GM12878 (cell line): Measurements from ENCODE around the gene MYO1C. TPM values are rescaled to one million over a fixed set of nuclear protein-coding genes. Genes with fewer than 3 reads are reported as not detected.

Experiments used
- ATAC-seq: fragments of 200-7000 bp; cut with Tn5 transposase; 3 replicates; pipeline ENCODE4 v1.9.1; 2020; ENCODE audit warnings: mild to moderate bottlenecking, moderate library complexity
- BruUV-seq: library from RNA; stranded (reverse); fragments of 400-500 nt; replicated peaks from 2 replicates; lab custom pipeline; 2021; lab: Mats Ljungman, UMichigan
- CTCF ChIA-PET: fragments of 300-600 bp; sonication (Branson Sonifier 250); formaldehyde crosslinking; extraction: SDS; loops from one replicate; lab custom pipeline; 2021; ENCODE audit warnings: inconsistent platforms; lab: Yijun Ruan, JAX
- POLR2A ChIA-PET: fragments of 350-600 bp; formaldehyde crosslinking; extraction: SDS; loops from one replicate; lab custom pipeline; 2021; ENCODE audit warnings: inconsistent platforms; lab: Charles Lee
- RAD21 ChIA-PET: fragments of 300-600 bp; sonication (Branson Sonifier 250); formaldehyde crosslinking; loops from one replicate; lab custom pipeline; 2023; ENCODE audit warnings: antibody characterized with exemption; ENCODE audit not compliant: unreplicated experiment; lab: Charles Lee
- SMC1A ChIA-PET: fragments of 300-600 bp; sonication (Branson Sonifier 250); formaldehyde crosslinking; loops from one replicate; lab custom pipeline; 2023; ENCODE audit not compliant: unreplicated experiment, uncharacterized antibody; lab: Charles Lee
- DNase-seq: peaks from one replicate; pipeline ENCODE4 v3.0.0-alpha.2; 2011; ENCODE audit warnings: low read depth, low spot score
- FAIRE-seq: peaks from 3 replicates; lab custom pipeline; 2011; peaks lifted over from hg19 to GRCh38; lab: Jason Lieb, UNC
- H2AFZ ChIP-seq: 2 replicates; pipeline ENCODE4 v1.6.0; 2011; ENCODE audit warnings: low read depth, low read length, control low read depth; ENCODE audit not compliant: control insufficient read depth
- H3K27ac ChIP-seq: 2 replicates; pipeline ENCODE4 v1.5.1; 2011; ENCODE audit warnings: control low read depth; ENCODE audit not compliant: control insufficient read depth, insufficient read depth
- H3K27me3 ChIP-seq, 2 experiments: replicated peaks in 1 of 2; 2 replicates each; pipeline versions ENCODE4 v1.6.0 to v1.6.1; 2011; ENCODE audit warnings: low read length in 1 of 2; ENCODE audit not compliant: control insufficient read depth in 2 of 2, insufficient read depth in 2 of 2
- H3K36me3 ChIP-seq, 2 experiments: 2 replicates each; pipeline ENCODE4 v1.5.1; 2011; ENCODE audit warnings: low read length in 1 of 2; ENCODE audit not compliant: control insufficient read depth in 2 of 2, insufficient read depth in 2 of 2
- H3K4me1 ChIP-seq: 2 replicates; pipeline ENCODE4 v1.6.1; 2011; ENCODE audit warnings: mild to moderate bottlenecking, low read length, moderate library complexity, mixed read lengths; ENCODE audit not compliant: control insufficient read depth, insufficient read depth
- H3K4me2 ChIP-seq: 2 replicates; pipeline ENCODE4 v1.6.0; 2011; ENCODE audit warnings: control low read depth; ENCODE audit not compliant: control insufficient read depth, insufficient read depth
- H3K4me3 ChIP-seq: fragments of 200-600 bp; sonication (generic); 2 replicates; pipeline ENCODE4 v1.5.1; 2016
- H3K79me2 ChIP-seq: 2 replicates; pipeline ENCODE4 v1.6.0; 2011; ENCODE audit warnings: low read length; ENCODE audit not compliant: control insufficient read depth, insufficient read depth
- H3K9ac ChIP-seq: 2 replicates; pipeline ENCODE4 v1.8.0; 2011; ENCODE audit warnings: low read length, control low read depth, mixed read lengths; ENCODE audit not compliant: control insufficient read depth, insufficient read depth
- H3K9me3 ChIP-seq: replicated peaks from 3 replicates; pipeline ENCODE4 v1.5.1; 2011; ENCODE audit warnings: mild to moderate bottlenecking, low read length; ENCODE audit not compliant: control insufficient read depth, insufficient read depth
- H4K20me1 ChIP-seq: 2 replicates; pipeline ENCODE4 v1.6.0; 2011; ENCODE audit not compliant: control insufficient read depth, insufficient read depth
- BACH1 ChIP-seq: fragments of 450-650 bp; IDR thresholded peaks from 2 replicates; pipeline ENCODE4 v1.6.1; 2017; ENCODE audit warnings: mild to moderate bottlenecking, borderline replicate concordance
- BMI1 ChIP-seq: fragments of 450-650 bp; IDR thresholded peaks from 2 replicates; pipeline ENCODE4 v1.6.1; 2016; ENCODE audit warnings: mild to moderate bottlenecking, moderate library complexity, borderline replicate concordance
- CREM ChIP-seq: IDR thresholded peaks from 2 replicates; pipeline ENCODE4 v1.6.1; 2014; ENCODE audit warnings: antibody characterized with exemption, low read depth
- E2F8 ChIP-seq: fragments of 450-650 bp; IDR thresholded peaks from 2 replicates; pipeline ENCODE4 v1.6.1; 2018; ENCODE audit warnings: mild to moderate bottlenecking, low read depth, moderate library complexity; ENCODE audit not compliant: partially characterized antibody
- EED ChIP-seq: sonication (generic); IDR thresholded peaks from 2 replicates; pipeline ENCODE4 v1.6.1; 2016; ENCODE audit warnings: antibody characterized with exemption, low read depth
- EGR1 ChIP-seq, 2 experiments: IDR thresholded peaks; 1 replicate in 1 of 2; 2 replicates in 1 of 2; pipeline ENCODE4 v1.6.1; 2011 to 2012; ENCODE audit warnings: low read depth in 2 of 2, low read length in 2 of 2, borderline replicate concordance in 1 of 2, mild to moderate bottlenecking in 1 of 2, moderate library complexity in 1 of 2
- NR2F1 ChIP-seq: fragments of 450-650 bp; conservative IDR thresholded peaks from 2 replicates; pipeline ENCODE4 v1.6.1; 2017; ENCODE audit warnings: mild to moderate bottlenecking
- PAX8 ChIP-seq: fragments of 450-650 bp; IDR thresholded peaks from 2 replicates; pipeline ENCODE4 v1.6.1; 2017; ENCODE audit warnings: mild to moderate bottlenecking, moderate library complexity
- PML ChIP-seq: IDR thresholded peaks from 2 replicates; pipeline ENCODE4 v1.6.1; 2012; ENCODE audit warnings: low read length, inconsistent platforms
- RAD21 ChIP-seq: IDR thresholded peaks from 2 replicates; pipeline ENCODE4 v1.6.1; 2011; ENCODE audit warnings: mild to moderate bottlenecking, low read depth, low read length, moderate library complexity; ENCODE audit not compliant: insufficient read depth
- RELA ChIP-seq: fragments of 450-650 bp; IDR thresholded peaks from 2 replicates; pipeline ENCODE4 v1.8.0; 2014; ENCODE audit warnings: borderline replicate concordance; ENCODE audit not compliant: partially characterized antibody
- STAT3 ChIP-seq: IDR thresholded peaks from 2 replicates; pipeline ENCODE4 v1.6.1; 2011; ENCODE audit warnings: low read depth, low read length, improper control_type of control experiment
- ZBTB4 ChIP-seq: fragments of 450-650 bp; formaldehyde crosslinking; IDR thresholded peaks from 2 replicates; pipeline ENCODE4 v1.4.0; 2022; ENCODE audit warnings: mild to moderate bottlenecking, moderate library complexity
- ZSCAN29 ChIP-seq: fragments of 450-650 bp; IDR thresholded peaks from 2 replicates; pipeline ENCODE4 v1.6.1; 2017; ENCODE audit warnings: mild to moderate bottlenecking, moderate library complexity
- WGBS: methylation state at CpG from one replicate; pipeline ENCODE4 v1.1.6; 2016; ENCODE audit warnings: low lambda C conversion rate; ENCODE audit not compliant: insufficient replicate concordance, insufficient coverage; ENCODE audit errors: missing lambda C conversion rate; 5-methylcytosine and 5-hydroxymethylcytosine counted together
- in situ Hi-C: fragments of 300-500 bp; cut with MboI; formaldehyde crosslinking; loops from 9 replicates; pipeline ENCODE4 v1.14.3; 2018; ENCODE audit warnings: mixed read lengths
- intact Hi-C: fragments of 100-400 bp; cut with micrococcal nuclease; formaldehyde crosslinking; loops from one replicate; pipeline ENCODE4 v1.14.2; 2022; ENCODE audit not compliant: unreplicated experiment
- polyA plus RNA-seq, 11 experiments: library from polyadenylated mRNA; depleted of rRNA in 4 of 11; unstranded in 6 of 11; stranded (reverse) in 5 of 11; fragments of >200 nt; fragmentation: Nextera tagmentation in 4 of 11; fragmentation: Illumina TruSeq in 1 of 11; extraction: Ambion mirVana in 4 of 11; extraction: Trizol in 1 of 11; gene quantifications; 1 replicate in 1 of 11; 2 replicates in 10 of 11; pipeline versions ENCODE4 v1.2.1 to v1.2.3, GENCODE V29; 2011 to 2016; ENCODE audit warnings: inconsistent platforms in 2 of 11, missing spikeins in 2 of 11, low read depth in 1 of 11
- total RNA-seq, 4 experiments: library from RNA; depleted of rRNA in 3 of 4; stranded (reverse); fragments of >200 nt in 3 of 4; fragmentation: Illumina TruSeq in 1 of 4; extraction: Trizol in 1 of 4; gene quantifications; 2 replicates each; pipeline versions ENCODE4 v1.2.1 to v1.2.3, GENCODE V29; 2013 to 2021

Gene MYO1C
- total and polyA plus RNA-seq, 10 of the 15 experiments (the other 5 are each of a cell fraction or from before 2014, with no cell fraction given) = 1.2 to 92.0 (median 36.6) TPM

- SMC1A ChIA-PET = interaction anchor here (0.9 to 1.6 kb wide), 3 partner anchors 18 to 133 kb away, joined by 3 to 4 read pairs (median 4); no protein-coding TSS in a partner anchor
- Histone ChIP-seq H3K79me2 (no peaks in the 10 kb centered on the region), H2AFZ (no peak overlapping the region), H3K27me3 (no peaks in the 10 kb centered on the region), H3K4me3 (no peak overlapping the region)
- in situ Hi-C loops = no loop called here
- FAIRE-seq = no peak
- no peak for ATAC-seq
- CTCF ChIA-PET = interaction anchor here (4.2 kb wide), 1 partner anchor 132 kb away, joined by 23 read pairs; no protein-coding TSS in a partner anchor
- RAD21 ChIA-PET = no interaction called here
- BruUV-seq = no TSS peak
- no peak for TF ChIP-seq RELA
- TF ChIP-seq BACH1 = no peak
- no peak for TF ChIP-seq NR2F1
- no peak for TF ChIP-seq CREM
- TF ChIP-seq ZBTB4 = no peak
- TF ChIP-seq PML = no peak
- TF ChIP-seq RAD21 = no peak
- no peak for TF ChIP-seq BMI1
- TF ChIP-seq STAT3 = no peak
- no peak for TF ChIP-seq ZSCAN29
- TF ChIP-seq EED = no peak
- no peak for TF ChIP-seq EGR1 (IDR thresholded peaks at IDR 0.05; ENCODE audit: borderline replicate concordance in 1 of 2, low read depth in 2 of 2, low read length in 2 of 2)
- no peak for TF ChIP-seq E2F8
- TF ChIP-seq PAX8 = no peak
- TF ChIP-seq, all 136 proteins: peak for 0
- no peak for DNase-seq
- Histone ChIP-seq H3K4me2 (no peak overlapping the region), H4K20me1 (no peaks in the 10 kb centered on the region), H3K9ac (no peak overlapping the region), H3K9me3 (no peaks in the 10 kb centered on the region), H3K4me1 (no peaks in the 10 kb centered on the region), H3K27ac (no peak overlapping the region), H3K36me3 (peaks cover 0 to 4% of the 10 kb centered on the region in 2 experiments; a peak in 1 of 4 replicates)
- intact Hi-C loops = no loop called here
- POLR2A ChIA-PET = interaction anchor here (1.1 kb wide), 1 partner anchor 10 kb away, joined by 3 read pairs; no protein-coding TSS in a partner anchor
- WGBS = 87% methylated on average over 15 of the region's 15 CpGs
Measured at GRCh38 chr17:1497831-1498230, 5.3 kb upstream of the MYO1C start.
